Esophagus squamous epithelium (tissue), 5 donors: ENCODE measurements around the gene CAMK1D. TPM values are rescaled to one million over a fixed set of nuclear protein-coding genes. Genes with fewer than 3 reads are reported as not detected.

Experiments
- DNase-seq: peaks from one replicate; lab custom pipeline; 2025; lab: John Stamatoyannopoulos, UW
- H3K27ac ChIP-seq, 4 donors: fragments of 200-600 bp; sonication (generic); one replicate each; pipeline ENCODE4 v1.5.1; 2016 to 2019; ENCODE audit warnings: mild to moderate bottlenecking in 1 of 4
- H3K27me3 ChIP-seq, 4 donors: fragments of 200-600 bp; sonication (generic); 1 replicate in 3 of 4; 2 replicates in 1 of 4; pipeline versions ENCODE4 v1.5.1 to v1.6.0; 2017 to 2021; ENCODE audit warnings: antibody characterized with exemption in 1 of 4
- H3K36me3 ChIP-seq, 3 donors: fragments of 200-600 bp; sonication (generic); one replicate each; pipeline ENCODE4 v1.5.1; 2016 to 2019
- H3K4me1 ChIP-seq, 3 donors: fragments of 200-600 bp; sonication (generic); one replicate each; pipeline ENCODE4 v1.5.1; 2017 to 2019
- H3K4me3 ChIP-seq, 4 donors: fragments of 200-600 bp; sonication (generic); 1 replicate in 3 of 4; 2 replicates in 1 of 4; pipeline ENCODE4 v1.5.1; 2016 to 2019; ENCODE audit warnings: mild to moderate bottlenecking in 2 of 4, moderate library complexity in 1 of 4
- H3K9me3 ChIP-seq, 3 donors: fragments of 200-600 bp; sonication (generic); one replicate each; pipeline ENCODE4 v1.5.1; 2016 to 2019
- POLR2A ChIP-seq, 4 donors: fragments of 450-650 bp; IDR thresholded peaks; one replicate each; pipeline ENCODE4 v1.6.1; 2017; ENCODE audit warnings: antibody characterized with exemption in 4 of 4, mild to moderate bottlenecking in 4 of 4, moderate library complexity in 3 of 4
- WGBS, 2 donors: methylation state at CpG; one replicate each; pipeline ENCODE4 v1.1.5; 2018; 5-methylcytosine and 5-hydroxymethylcytosine counted together
- intact Hi-C: fragments of 100-400 bp; cut with DNase I; formaldehyde crosslinking; loops from one replicate; pipeline ENCODE4 v1.15.0; 2022
- total RNA-seq, 4 donors: library from RNA; depleted of rRNA; stranded (reverse); fragments of >200 nt; gene quantifications; one replicate each; pipeline ENCODE4 v1.1.0, GENCODE V29; 2016
- TF ChIP-seq, protein P1 (sequence below), 6 experiments: fragments of 450-650 bp in 4 of 6; fragments of 200-600 bp in 2 of 6; sonication (generic) in 2 of 6; IDR thresholded peaks; one replicate each; pipeline ENCODE4 v1.5.1; 2016 to 2019; ENCODE audit warnings: antibody characterized with exemption in 6 of 6, mild to moderate bottlenecking in 4 of 6, moderate library complexity in 4 of 6
- donor health status: DM: yes; HTN: yes; CAD: no.

Gene CAMK1D
- total RNA-seq, 4 donors from 2014 or later, result 3.8 to 11.8 (median 9.9) TPM

DNA sequence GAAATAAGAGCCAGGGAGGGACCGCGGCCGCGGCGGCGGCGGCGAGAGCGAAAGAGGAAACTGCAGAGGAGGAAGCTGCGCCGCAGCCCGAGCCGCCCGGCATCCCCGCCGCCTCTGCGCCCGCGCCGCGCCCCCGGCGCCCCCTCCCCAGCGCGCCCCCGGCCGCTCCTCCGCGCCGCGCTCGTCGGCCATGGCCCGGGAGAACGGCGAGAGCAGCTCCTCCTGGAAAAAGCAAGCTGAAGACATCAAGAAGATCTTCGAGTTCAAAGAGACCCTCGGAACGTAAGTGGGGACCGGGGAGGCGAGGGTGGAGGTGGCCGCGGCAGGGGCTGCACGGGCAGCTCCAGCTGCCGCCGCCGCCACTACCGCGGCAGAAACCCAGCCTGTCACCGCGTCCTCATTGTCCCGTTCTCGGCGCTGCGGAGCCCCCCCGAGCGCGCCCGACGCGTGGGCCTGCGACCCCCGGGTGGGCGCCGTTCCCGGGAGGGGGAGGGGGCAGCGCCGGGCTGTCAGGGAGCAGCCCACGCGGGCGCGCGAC, 351 bp downstream of the CAMK1D start:
- TF ChIP-seq, protein P1, sequence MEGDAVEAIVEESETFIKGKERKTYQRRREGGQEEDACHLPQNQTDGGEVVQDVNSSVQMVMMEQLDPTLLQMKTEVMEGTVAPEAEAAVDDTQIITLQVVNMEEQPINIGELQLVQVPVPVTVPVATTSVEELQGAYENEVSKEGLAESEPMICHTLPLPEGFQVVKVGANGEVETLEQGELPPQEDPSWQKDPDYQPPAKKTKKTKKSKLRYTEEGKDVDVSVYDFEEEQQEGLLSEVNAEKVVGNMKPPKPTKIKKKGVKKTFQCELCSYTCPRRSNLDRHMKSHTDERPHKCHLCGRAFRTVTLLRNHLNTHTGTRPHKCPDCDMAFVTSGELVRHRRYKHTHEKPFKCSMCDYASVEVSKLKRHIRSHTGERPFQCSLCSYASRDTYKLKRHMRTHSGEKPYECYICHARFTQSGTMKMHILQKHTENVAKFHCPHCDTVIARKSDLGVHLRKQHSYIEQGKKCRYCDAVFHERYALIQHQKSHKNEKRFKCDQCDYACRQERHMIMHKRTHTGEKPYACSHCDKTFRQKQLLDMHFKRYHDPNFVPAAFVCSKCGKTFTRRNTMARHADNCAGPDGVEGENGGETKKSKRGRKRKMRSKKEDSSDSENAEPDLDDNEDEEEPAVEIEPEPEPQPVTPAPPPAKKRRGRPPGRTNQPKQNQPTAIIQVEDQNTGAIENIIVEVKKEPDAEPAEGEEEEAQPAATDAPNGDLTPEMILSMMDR (IDR thresholded peaks at IDR 0.05), result no peak
- TF ChIP-seq POLR2A (IDR thresholded peaks at IDR 0.05), result peak in 1 of 4 donors; percentile 42
- Histone ChIP-seq H3K4me3 (peak overlapping the region; percentile 61 to 96 (median 88)), H3K9me3 (no peaks in the 10 kb centered on the region), H3K27ac (peak overlapping the region; percentile 82 to 93 (median 88)), H3K27me3 (no peaks in the 10 kb centered on the region), H3K4me1 (peaks cover 13 to 31% (median 17%) of the 10 kb centered on the region in 3 donors), H3K36me3 (no peaks in the 10 kb centered on the region)
- intact Hi-C loops, result loop anchor here (10.0 kb wide), 1 partner anchor 75 kb away; no protein-coding TSS in a partner anchor
- 0 to 5% methylated on average over 4 to 18 of the region's 73 CpGs for whole genome bisulfite sequencing, 2 donors
- DNase-seq, result no peak

DNA sequence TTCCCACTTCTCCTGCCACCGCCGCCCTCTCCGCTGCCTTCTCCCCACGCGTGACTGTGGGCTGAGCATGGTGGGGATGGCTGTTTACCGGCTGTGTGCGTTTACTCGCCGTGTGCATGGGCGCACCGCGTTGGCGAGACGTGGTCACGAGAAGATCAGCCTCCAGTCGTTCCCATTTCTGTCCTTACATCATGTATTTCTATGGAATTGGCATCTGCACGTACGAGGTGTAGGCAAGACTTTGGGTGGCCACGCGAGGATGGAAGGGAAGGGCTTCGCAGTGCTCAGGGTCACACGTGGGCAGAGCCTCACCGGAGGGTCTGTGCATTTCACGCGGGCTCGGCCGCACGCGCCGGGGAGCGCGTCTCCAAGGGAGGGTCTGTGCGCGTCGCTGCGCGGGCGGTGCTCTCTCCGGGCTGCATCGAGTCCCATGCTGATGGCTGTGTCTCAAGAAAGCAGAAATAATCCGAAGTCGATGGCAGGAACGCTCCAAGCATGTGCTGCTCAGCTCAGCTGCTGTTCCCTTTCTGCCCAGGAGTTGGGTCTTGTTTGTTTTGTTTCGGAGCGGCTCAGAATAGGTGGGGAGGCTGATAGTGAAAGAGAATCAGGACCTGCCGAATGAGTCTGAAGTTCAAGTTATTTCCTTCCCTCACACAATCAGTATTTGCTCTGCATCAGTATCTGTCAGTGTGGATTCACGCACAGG, 973 bp downstream of the CAMK1D start:
- TF ChIP-seq POLR2A (IDR thresholded peaks at IDR 0.05), result no peak
- TF ChIP-seq, protein P1 (IDR thresholded peaks at IDR 0.05), result peak in 1 of 6 experiments; percentile 23
- no peaks in the 10 kb centered on the region for H3K27me3 ChIP-seq
- WGBS, 2 donors, result 0 to 2% methylated on average over 6 to 8 of the region's 47 CpGs
- peak overlapping the region; percentile 61 to 96 (median 88) for H3K4me3 ChIP-seq
- H3K27ac ChIP-seq, result peak overlapping the region; percentile 82 to 93 (median 88)
- intact Hi-C loops, result loop anchor here (10.0 kb wide), 1 partner anchor 76 kb away; no protein-coding TSS in a partner anchor
- H3K36me3 ChIP-seq, result no peaks in the 10 kb centered on the region
- no peaks in the 10 kb centered on the region for H3K9me3 ChIP-seq
- peaks cover 13 to 31% (median 17%) of the 10 kb centered on the region in 3 donors for H3K4me1 ChIP-seq
- no peak for DNase-seq

DNA sequence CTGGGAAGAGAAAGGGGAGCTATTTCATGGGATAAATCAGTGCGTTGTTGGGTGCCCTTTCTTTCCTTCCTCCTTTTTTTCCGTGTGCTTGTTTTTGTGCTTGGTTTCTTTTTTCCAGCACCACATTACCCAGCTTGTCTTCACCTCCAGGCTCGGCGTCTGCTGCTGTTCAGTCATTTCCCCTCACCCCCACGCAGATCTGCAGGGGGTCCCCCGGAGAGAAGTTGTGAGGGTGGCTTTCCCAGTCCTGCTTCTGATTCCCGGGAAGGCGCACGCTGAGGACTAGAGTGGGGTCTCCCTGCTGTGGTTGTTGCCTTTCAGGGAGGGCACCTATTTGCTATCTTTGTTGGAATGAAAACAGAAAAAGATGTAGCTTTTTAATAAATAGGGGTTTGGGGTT, 1.6 kb downstream of the CAMK1D start:
- Histone ChIP-seq H3K4me3 (peak overlapping the region; percentile 61 to 96 (median 88)), H3K4me1 (peaks cover 13 to 31% (median 17%) of the 10 kb centered on the region in 3 donors), H3K27ac (peak overlapping the region in 3 of 4 donors; percentile 83 to 93 (median 93)), H3K27me3 (no peaks in the 10 kb centered on the region), H3K9me3 (no peaks in the 10 kb centered on the region), H3K36me3 (no peaks in the 10 kb centered on the region)
- no peak for DNase-seq
- intact Hi-C loops, result loop anchor here (10.0 kb wide), 1 partner anchor 76 kb away; no protein-coding TSS in a partner anchor
- TF ChIP-seq, protein P1 (IDR thresholded peaks at IDR 0.05), result no peak
- no peak for TF ChIP-seq POLR2A (IDR thresholded peaks at IDR 0.05)
- WGBS, 2 donors, result 6 to 23% methylated on average over 6 to 9 of the region's 9 CpGs

DNA sequence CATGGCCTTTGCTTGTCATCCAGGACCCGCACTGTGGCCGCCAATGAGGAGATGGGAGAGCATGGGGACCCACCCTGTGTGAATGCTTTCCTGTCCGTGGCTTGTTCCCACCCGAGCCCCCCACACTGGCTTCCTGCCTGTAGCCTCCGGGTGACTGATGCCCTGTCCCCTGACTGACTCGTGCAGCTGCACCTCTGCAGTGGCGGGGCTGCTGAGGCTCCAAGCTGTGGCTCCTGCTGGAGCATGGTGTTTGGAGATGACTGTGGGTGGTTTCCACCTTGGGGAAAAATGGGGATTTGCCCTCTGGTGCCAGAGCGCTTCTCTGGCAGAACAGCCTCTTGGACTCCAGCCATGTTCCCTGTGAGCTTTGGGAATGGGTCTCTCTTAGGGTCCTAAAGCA, 2.1 kb downstream of the CAMK1D start:
- Histone ChIP-seq H3K27ac (no peak overlapping the region), H3K36me3 (no peaks in the 10 kb centered on the region), H3K27me3 (no peaks in the 10 kb centered on the region), H3K4me1 (peaks cover 13 to 31% (median 17%) of the 10 kb centered on the region in 3 donors), H3K4me3 (peak overlapping the region in 1 of 4 donors; percentile 83), H3K9me3 (no peaks in the 10 kb centered on the region)
- intact Hi-C loops, result loop anchor here (10.0 kb wide), 1 partner anchor 77 kb away; no protein-coding TSS in a partner anchor
- 42 to 43% methylated on average over 5 to 6 of the region's 8 CpGs for WGBS, 2 donors
- TF ChIP-seq, protein P1 (IDR thresholded peaks at IDR 0.05), result no peak
- TF ChIP-seq POLR2A (IDR thresholded peaks at IDR 0.05), result no peak
- DNase-seq, result no peak

DNA sequence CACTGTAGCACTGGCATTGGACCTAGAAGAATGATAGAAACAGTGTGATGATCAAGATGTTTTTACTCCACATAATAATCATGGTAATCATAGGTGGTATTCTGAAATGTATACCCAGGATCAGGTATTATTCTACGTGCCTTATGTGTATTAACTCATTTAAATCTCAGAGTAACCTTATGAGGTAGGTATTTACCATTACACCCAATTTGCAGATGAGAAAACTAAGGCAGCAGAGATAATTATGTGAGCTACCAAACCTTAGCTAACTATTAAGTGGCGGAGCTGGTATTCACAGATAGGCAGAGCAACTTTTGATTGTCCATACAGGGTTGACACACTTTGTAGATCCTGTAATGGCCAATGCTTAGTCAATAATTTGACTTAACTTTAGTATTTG, 2.5 kb downstream of the CAMK1D start:
- WGBS, 2 donors, result 85 to 94% methylated on average over 2 of the region's 2 CpGs
- H3K36me3 ChIP-seq, result no peaks in the 10 kb centered on the region
- no peaks in the 10 kb centered on the region for H3K9me3 ChIP-seq
- H3K27ac ChIP-seq, result no peak overlapping the region
- H3K4me3 ChIP-seq, result no peak overlapping the region
- DNase-seq, result no peak
- no peaks in the 10 kb centered on the region for H3K27me3 ChIP-seq
- peaks cover 13 to 31% (median 17%) of the 10 kb centered on the region in 3 donors for H3K4me1 ChIP-seq
- TF ChIP-seq, protein P1 (IDR thresholded peaks at IDR 0.05), result no peak
- no peak for TF ChIP-seq POLR2A (IDR thresholded peaks at IDR 0.05)
- intact Hi-C loops, result loop anchor here (10.0 kb wide), 1 partner anchor 77 kb away; no protein-coding TSS in a partner anchor
